Stimulated activated CD8-positive, alpha-beta memory T cell treated with anti-CD3 and anti-CD28 coated beads, Interleukin-12 subunit alpha, Interleukin-12 subunit beta, amount 100 ng/mL, for 24 hours (primary cell): ENCODE data around the gene CFAP46.

Experiments
- DNase-seq: peaks from one replicate; pipeline ENCODE4 v3.0.0-alpha.2; 2020; ENCODE audit errors: extremely low read depth

CFAP46 gene

DNA sequence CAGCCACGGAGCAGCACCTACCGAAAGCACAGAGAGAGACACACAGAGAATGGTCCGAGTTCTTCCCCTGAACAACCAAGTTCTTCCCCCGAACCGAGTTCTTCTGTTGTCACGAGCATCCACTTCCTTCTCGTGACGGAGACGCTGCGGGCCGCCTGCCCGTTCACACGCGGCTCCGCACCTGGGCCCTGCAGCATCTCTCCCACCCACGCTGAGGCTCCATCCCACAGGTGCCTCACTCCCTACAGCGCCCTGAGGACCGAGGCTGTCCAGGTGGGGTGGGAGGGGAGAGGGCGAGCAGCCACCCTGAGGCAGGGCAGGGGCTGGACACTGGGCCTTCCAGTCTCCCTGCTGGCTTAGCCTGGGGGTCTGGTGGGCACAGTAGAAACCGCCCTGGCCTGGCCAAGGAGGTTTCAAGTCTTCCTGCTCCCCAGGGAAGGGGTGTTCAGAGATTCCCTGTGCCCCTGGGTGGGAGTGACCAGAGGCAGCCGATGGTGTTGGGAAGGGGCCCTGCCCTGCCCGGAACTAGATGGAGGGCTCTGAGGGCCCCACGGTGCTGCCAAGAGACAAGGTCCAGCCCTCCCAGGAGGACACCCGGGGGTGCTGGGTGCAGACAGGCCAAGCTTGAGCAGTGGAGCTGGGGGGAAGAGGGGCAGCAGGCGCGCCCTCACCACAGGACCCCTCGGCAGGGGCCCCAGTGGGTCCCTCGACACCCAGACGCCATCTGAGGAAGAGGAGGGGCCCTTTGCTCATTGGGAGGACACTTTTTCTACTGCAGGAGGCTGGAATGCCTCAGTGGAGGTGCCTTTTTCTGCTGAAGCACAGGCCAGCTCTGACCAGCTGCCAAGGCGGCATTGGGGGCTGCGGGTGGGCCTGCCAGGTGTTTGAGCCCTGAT is 151.2 kb downstream of the CFAP46 start:
- no peak for DNase-seq

DNA sequence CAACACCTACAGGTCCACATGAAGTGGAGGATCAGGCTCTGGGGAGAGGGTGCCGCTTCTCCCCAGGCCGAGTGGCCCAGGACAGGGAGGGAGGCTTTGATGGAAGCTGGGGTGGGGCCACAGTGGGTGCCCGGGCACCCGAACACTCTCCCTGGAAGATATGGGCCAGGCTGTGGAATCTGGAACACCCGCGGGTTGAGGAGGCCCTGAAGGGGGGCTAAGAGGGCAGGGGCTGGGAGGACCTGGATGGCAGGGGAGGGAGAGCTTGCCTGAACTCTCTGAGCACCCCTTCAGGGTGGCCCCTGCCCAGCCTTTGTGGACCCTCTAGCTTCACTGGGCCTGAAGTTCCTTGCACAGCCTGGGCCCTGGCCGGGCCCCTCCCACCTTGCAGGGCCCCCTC is 151.9 kb downstream of the CFAP46 start:
- DNase-seq = no peak

- no peak for DNase-seq
Observed at GRCh38 chr10:132789659-132790148, 152.7 kb downstream of the CFAP46 start.

GRCh38 chr10:132788831-132789219 is 153.5 kb downstream of the CFAP46 start:
- DNase-seq = no peak

- no peak for DNase-seq
Observed at GRCh38 chr10:132788180-132788830, 154.1 kb downstream of the CFAP46 start.

- no peak for DNase-seq
Observed at GRCh38 chr10:132787495-132788179, 154.7 kb downstream of the CFAP46 start.

- DNase-seq = no peak
Observed at GRCh38 chr10:132786884-132787494, 155.4 kb downstream of the CFAP46 start.

GRCh38 chr10:132786476-132786883 is 155.9 kb downstream of the CFAP46 start:
- DNase-seq = no peak

- no peak for DNase-seq
Observed at GRCh38 chr10:132785723-132786475, 156.5 kb downstream of the CFAP46 start, which contains the start of gene NKX6-2. TSS of gene NKX6-2 (minus strand) at chr10:132786147. CDS start at chr10:132785948, 199 bp downstream.

GRCh38 chr10:132784866-132785722 is 157.3 kb downstream of the CFAP46 start:
- DNase-seq = no peak

- DNase-seq = no peak
Observed at GRCh38 chr10:132783940-132784865, 158.2 kb downstream of the CFAP46 start.

GRCh38 chr10:132783165-132783939 is 159.0 kb downstream of the CFAP46 start:
- no peak for DNase-seq

GRCh38 chr10:132781556-132781955 is 160.8 kb downstream of the CFAP46 start:
- DNase-seq = no peak

- no peak for DNase-seq
Observed at GRCh38 chr10:132780356-132780755, 162.0 kb downstream of the CFAP46 start.

DNA sequence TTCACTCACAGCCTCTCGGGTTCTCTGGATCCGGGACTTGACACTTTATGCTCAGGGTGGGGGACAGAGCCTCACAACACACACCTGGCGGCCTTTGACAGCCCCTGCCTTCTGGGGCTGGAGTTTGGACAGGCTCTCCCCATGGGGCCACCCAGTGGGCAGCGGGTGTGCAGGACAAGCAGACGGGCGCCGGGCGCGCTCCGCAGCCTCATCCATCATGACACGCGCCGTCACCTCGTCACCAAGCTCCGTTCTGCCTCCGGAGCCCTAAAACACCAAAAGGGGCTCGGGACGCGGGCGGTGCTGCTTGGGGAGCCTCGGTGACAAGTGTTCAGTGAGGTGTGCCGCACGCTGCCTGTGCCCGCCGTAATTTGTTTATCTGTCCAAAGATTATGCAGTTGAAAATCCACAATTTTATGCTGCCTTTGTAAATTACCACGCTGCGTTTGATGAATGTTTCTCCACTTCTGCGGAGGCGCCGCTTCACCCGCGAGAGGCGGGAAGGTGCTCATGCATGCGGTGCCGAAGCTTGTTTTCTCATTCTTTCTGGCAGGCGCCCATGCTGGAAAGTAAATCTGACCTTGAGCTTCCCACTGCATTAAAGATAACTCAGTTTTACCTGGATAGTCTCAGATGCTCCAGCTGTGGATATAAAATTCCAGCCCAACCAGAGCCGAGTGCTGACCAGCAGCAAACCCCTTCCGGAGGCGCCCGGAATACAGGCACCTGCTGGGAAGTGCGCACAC is 162.6 kb downstream of the CFAP46 start:
- no peak for DNase-seq

GRCh38 chr10:132777441-132777840 is 164.9 kb downstream of the CFAP46 start:
- no peak for DNase-seq

GRCh38 chr10:132776821-132777220 is 165.5 kb downstream of the CFAP46 start:
- no peak for DNase-seq
